HG02571 (cell line): Measurements from ENCODE around the gene IRF2.

Experiments
- ATAC-seq: cut with Tn5 transposase; IDR thresholded peaks from one replicate; pipeline ENCODE4 v1.9.1; 2021; ENCODE audit warnings: mild to moderate bottlenecking, moderate library complexity; ENCODE audit not compliant: unreplicated experiment

The IRF2 gene

DNA sequence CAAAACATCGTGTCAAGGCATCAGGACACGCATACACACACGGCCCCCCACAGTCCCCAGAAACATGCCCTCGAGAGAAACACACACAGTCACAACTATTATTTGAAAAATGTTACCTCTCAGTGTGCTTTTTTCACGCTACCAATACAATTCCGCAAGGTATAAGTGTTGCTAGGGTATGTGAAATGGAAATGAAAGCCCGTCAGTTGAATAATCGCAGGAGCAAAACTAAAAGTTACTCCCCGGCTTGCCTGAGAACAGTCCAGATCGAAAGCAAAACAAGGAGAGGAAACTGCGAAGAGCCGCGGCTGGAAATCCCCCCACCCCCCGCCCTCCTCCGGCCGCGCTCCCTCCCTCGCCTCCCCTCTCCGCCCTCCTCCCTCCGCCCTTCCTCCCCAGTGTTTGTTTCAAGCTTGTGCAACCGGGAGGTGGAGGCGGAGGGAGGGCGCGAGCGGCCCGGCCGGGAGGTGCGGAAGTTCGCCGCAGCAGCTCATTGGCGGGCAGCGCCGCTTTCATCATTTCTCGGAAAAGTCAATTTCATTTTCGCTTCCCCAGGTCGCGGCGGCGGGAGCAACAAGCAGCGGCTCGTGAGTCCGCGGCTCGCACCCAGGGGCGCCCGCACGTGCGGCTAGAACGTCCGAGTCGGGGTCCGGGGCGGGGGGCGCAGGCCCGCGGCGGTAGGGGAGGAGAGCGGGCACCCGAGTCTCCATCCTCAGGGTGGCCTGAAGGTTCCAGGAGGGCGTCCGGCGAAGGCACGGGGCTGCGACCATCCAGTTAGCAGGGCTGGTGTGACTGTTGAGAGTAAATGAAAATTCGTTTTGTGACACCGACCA is at the start of gene IRF2:
Gene IRF2, minus strand, starts transcription at position 288 of the 833 bp plus-strand sequence. CDS start 45,486 bp downstream, outside the sequence.
- peak; percentile 54 for ATAC-seq

GRCh38 chr4:184515606-184516005 is 41.3 kb upstream of the IRF2 start:
- ATAC-seq = no peak

GRCh38 chr4:184514121-184514988 is 40.0 kb upstream of the IRF2 start:
- ATAC-seq = peak; percentile 97

DNA sequence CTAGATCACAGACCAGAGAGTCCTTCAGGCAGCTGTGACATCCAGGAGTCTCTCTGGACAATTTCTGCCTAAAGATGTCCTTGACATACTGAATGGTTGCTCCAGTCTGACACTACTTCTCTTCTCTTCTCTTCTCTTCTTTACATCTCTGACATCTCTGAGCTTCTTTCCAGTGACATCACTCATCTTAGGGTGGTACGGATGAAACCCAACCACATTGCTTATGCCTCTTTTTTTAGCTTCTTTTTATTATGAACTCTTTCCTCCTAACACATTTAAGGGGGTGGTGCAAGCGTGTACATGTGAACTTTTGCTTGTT is 39.4 kb upstream of the IRF2 start:
- ATAC-seq = peak; percentile 22

DNA sequence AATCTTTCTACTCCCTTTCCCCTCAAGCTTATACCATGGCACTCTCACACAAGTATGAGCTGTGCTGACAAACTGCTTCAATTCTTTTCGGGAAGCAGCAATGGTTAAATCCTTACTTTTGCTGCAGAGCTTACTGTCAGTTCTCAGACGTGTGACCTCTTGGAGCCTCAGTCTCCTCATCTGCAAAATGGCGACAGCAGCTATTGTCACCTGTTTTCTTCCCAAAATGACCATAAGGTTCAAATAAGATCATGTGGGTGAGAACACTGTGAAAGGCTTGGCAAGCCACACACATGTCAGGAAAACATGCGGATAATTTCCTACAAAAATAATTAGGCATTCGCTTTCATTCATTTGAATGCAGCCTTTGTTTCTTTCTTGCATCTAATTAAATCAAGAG is 36.8 kb upstream of the IRF2 start:
- ATAC-seq = no peak

DNA sequence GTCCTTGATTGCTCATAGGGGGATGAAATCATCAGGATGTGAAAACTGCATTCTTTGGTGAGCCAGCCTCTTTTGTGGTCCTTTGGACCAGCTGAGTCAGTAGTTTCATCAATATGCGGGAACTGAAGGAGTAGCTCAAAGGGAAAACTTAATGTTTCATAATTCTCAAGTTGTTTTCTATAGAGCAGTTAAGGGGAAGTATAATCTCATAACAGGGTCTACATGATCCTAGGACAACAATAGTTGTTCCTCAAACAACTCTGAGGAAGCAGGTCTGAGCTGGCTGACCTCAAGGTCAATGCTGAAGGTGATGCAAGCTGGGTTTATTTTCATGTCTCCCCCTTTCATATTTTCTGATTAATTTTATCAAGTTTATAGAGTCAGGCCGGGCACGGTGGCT is 36.1 kb upstream of the IRF2 start:
- no peak for ATAC-seq

DNA sequence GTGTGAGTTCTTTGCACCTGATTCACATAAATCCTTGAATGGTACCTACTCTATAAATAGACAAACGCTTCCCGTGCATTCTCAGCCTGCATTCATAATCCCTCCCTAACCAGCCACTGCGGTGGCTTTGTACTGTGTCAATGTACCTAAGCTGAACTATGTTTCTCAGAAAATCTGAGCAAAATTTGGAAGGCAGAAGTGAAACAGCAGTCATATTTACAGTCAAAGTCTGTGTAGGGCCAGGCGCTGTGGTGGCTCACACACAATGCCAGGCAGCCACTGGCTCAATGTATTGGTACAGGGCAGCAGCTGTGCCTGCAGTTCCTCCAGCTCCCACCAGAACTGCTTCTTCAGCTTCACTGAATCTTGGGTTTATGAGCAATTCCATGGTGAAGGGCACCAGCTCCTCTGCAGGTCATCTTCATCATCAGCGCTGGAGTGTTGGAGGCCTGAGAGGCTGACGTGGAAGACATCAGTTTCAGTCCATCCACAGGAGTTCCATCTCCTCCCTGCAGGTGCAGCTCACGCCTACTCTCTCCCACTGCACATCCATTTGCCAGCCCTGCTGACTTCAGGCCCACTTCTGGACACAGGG is 32.3 kb upstream of the IRF2 start:
- peak; percentile 92 for ATAC-seq

GRCh38 chr4:184504385-184504784 is 30.0 kb upstream of the IRF2 start:
- no peak for ATAC-seq

- no peak for ATAC-seq
Measured at GRCh38 chr4:184503869-184504300, 29.5 kb upstream of the IRF2 start.

DNA sequence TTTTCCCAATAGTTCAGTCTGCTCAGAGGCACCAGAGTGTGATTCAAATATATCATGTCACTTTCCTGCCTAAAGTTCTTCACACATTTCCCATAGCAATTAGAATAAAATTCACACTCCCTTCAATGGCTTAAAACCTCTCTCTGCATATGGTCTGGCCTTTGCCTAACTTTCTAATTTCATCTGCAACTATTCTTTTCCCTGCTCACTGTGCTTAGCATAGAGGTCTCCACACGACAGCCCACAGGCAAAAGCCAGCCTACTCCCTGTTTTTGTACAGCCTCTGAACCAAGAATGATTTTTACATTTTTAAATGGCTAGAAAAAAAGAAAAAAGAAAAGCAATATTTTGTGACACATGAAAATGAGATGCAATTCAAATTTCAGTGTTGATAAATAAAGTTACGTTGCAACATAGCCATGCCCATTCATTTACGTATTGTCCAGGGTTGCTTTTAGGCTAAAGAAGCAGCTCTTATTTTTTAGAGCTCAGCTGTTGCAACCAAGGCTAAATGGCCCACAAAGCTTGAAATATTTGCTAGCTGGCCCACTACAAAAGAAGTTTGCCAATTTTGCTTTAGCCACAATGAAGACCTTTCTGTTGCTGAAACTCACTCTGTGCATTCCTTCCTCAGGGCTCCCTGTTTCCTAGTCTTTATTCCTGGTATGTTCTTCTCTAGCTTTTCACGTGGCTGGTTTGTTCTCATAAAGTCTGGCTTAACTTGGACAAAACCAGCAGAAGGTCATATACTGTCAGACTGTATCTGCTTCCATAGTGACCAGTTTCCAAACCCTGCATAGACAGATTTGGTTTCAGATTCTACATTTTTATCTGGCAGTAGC is 26.6 kb upstream of the IRF2 start:
- ATAC-seq = no peak

DNA sequence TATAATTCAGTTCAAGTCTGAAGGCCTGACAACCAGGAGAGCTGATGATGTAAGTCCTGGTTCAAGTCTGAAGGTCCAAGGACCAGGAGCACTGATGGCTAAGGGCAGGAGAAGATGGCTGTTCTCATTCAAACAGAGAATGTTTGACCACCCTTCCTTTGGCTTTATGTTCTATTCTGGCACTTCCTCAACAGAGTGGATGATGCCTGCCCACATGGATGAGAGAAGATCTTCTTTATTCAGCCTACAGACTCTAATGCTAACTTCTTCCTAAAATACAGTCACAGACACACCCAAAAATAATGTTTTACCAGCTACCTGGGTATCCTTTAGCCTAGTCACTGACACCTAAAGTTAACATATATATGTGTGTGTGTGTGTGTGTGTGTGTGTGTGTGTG is 25.6 kb upstream of the IRF2 start:
- no peak for ATAC-seq

DNA sequence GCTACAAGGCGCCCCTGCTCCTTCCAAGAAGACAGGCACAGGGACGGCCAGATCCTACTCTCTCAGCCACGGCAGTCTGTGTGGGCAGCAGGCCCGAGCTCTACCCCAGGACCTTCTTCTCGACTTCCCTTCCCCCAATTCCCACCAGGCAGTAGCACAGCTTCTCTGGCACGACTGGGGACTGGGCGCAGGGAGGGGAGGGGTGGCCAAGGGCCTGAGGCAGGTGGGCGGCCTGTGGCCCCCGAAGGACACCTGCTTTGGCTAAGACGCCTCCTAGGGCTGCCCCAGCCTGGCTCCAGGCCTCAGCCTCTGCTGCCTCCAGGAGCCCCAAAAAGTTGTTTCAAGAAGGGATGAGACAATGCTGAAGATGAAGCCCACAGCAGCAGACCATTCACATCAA is 24.2 kb upstream of the IRF2 start:
- ATAC-seq = no peak

DNA sequence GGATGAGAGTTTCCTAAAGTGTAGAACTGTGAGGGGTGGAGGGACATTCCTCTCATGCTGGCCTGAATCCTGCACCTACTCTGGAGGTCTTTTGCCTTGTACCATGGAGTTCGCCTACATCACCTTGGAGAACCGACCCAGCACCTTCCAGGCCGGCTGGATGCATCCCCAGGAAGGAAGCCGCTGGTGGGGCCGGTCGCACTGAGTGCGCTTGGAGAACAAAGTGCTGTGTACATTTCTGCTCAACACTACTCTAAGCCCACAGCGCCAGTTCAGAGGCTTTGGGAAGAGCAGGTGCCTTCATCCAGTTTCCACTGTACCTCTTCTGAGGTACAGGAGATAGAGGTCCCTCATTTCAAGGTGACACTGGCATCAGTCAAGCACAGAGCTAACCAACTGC is 15.4 kb upstream of the IRF2 start:
- ATAC-seq = no peak

- no peak for ATAC-seq
Measured at GRCh38 chr4:184487503-184487902, 13.2 kb upstream of the IRF2 start.

GRCh38 chr4:184485279-184485678 is 10.9 kb upstream of the IRF2 start:
- no peak for ATAC-seq

DNA sequence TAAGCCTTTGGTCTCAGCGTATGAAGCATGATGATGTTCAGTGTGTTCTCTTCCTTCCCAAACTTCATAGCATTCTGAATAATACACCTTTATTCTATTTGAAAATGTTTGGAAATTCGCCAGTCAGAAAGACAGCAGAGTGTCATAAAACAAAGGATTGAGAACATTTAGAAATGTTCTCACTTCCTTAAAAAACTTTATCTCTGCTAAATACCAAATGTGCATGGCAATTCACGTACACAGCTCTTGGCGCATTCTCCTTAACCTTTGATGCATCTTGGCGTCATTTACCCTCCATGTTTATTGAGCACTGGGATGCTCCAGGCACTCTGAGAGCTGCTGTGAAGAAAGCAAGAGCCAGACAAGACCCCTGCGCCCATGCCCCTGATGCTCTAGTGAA is 7.2 kb upstream of the IRF2 start:
- no peak for ATAC-seq

DNA sequence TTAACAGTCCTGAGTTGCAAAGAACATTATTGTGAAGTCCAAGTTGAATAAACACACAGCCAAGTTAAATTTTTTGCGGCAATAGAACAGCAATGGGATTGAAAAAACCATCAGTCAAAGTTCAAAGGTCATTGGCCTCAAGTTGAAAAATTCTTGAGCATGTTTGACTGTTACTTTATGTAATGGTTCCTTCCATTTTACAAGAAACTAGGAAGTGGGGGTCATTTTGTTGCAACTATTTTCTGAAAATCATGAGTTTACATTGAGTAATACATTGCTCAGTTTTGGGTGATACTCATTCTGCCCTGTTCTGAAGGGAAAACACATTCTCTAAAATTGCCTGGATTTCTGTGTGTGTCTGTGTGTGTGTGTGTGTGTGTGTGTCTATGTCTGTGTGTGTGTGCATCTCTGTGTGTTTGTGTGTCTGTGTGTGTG is 5.2 kb upstream of the IRF2 start:
- ATAC-seq = no peak

DNA sequence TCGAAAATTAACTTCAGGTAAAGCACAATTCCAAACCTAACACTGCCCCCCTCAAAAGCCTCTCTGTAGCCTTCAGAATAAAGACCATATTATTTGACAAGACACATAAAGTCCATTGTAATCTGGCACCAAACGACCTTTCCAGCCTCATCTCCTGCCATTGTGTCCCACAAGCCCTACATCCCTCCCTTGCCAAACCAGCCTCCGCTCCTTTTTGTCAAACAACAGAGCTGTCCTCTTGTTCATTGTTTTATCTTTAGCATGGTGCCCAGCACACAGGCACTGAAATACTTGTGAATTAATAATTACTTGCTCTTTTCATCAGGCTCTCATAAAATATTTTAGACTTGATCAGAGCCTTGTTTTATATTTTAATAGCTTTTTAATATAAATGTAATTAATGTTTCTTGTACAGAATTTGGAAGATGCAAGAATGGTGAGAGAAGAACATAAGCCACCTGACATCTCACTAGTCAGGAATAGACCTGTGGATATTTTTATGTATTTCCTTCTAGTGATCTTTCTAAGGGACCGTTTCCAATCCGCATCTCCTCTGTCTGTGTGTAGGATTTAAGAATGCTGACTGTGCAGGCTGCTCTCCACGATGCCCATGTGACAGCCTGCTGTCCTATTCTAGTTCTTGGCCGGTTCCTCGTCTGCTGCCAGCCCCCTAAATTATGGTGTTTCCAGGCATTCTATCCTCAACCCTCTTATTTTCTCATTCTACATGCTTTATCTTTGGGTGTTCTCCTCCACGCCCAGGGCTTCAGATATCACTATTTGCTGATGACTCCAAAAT is 3.0 kb upstream of the IRF2 start:
- no peak for ATAC-seq

- no peak for ATAC-seq
Measured at GRCh38 chr4:184476695-184477094, 2.3 kb upstream of the IRF2 start.

DNA sequence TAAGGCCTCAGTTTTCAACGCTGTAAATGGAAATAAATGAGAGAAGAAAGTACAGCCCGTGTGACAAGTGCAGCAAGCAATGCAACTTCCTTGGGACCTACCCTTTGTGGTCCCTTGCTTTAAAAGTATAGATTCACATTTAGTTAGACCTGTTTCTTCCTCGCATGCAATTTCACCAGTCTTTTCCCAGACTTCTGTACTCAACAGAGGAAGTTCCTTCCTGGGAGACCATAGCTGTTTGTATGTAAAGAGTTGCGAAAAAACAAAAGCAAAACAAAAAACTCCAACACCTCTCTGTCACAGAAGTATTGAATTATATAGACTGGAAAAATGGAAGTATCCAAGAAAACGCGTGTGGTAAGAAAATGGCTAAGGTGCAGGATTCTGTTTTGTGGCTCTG is 1.1 kb upstream of the IRF2 start:
- no peak for ATAC-seq
